ENCODE measurements around the gene FAM193A. TPM values are rescaled to one million over a fixed set of nuclear protein-coding genes. Genes with fewer than 3 reads are reported as not detected.
A peak's percentile ranks its signal among the peaks of the same experiment; 100 is the strongest.
"Not testable (repeated sequence)": the region's sequence is repeated elsewhere in the genome, so short reads cannot be mapped to it uniquely, and the experiment has no call there.

FAM193A gene
- total RNA-seq, 6 experiments from 2014 or later: 8.5 to 12.3 (median 9.7) TPM

DNA sequence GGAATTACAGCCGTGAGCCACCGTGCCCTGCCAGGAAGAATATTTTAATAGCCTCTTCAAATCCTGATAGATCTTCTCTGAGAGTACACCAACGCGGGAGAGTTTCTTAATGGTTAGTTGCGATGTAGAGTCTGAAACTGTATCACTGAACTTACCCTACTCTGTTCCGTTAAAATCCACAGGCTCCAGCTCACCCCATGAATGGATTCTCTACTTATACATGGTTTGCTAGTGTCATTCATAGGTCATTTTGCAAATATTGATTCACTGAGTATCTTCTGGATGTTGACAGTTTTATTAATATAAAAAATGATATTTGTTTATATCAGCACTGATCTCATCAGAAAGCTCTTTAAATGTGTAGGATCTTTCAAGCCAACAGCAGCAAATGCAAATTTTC is 99.9 kb downstream of the FAM193A start:
- Histone ChIP-seq H3K9me3 (no peaks in the 10 kb centered on the region), H3K27me3 (no peaks in the 10 kb centered on the region), H3K4me3 (no peak overlapping the region), H3K4me1 (no peaks in the 10 kb centered on the region), H3K27ac (no peak overlapping the region), H3K36me3 (peaks cover 0 to 69% (median 11%) of the 10 kb centered on the region in 4 donors)
- DNase-seq (no peak), ATAC-seq (no peak)
- intact Hi-C loops (cut with DNase I): no loop called here
- TF ChIP-seq, protein P1, sequence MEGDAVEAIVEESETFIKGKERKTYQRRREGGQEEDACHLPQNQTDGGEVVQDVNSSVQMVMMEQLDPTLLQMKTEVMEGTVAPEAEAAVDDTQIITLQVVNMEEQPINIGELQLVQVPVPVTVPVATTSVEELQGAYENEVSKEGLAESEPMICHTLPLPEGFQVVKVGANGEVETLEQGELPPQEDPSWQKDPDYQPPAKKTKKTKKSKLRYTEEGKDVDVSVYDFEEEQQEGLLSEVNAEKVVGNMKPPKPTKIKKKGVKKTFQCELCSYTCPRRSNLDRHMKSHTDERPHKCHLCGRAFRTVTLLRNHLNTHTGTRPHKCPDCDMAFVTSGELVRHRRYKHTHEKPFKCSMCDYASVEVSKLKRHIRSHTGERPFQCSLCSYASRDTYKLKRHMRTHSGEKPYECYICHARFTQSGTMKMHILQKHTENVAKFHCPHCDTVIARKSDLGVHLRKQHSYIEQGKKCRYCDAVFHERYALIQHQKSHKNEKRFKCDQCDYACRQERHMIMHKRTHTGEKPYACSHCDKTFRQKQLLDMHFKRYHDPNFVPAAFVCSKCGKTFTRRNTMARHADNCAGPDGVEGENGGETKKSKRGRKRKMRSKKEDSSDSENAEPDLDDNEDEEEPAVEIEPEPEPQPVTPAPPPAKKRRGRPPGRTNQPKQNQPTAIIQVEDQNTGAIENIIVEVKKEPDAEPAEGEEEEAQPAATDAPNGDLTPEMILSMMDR (IDR thresholded peaks at IDR 0.05): no peak
- no peak for TF ChIP-seq POLR2A (IDR thresholded peaks at IDR 0.05)
- 96% methylated on average over 6 of the region's 6 CpGs for WGBS (ENCODE audit: insufficient coverage, low coverage, low lambda C conversion rate, missing lambda C conversion rate)

DNA sequence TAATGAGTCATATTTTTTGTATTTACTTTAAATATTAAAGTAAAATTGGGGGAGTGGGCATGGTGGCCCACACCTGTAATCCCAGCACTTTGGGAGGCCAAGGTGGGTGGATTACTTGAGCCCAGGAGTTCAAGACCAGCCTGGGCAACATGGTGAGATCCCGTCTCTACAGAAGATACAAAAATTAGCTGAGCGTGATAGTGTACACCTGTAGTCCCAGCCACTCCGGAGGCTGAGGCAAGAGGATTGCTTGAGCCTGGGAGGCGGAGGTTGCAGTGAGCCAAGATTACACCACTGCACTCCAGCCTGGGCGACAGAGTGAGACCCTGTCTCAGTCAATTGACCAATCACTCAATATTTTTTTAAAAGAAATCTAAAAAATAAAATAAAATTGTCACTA is 100.5 kb downstream of the FAM193A start:
- no CpG with 5 or more reads among the region's 5 CpGs for WGBS (ENCODE audit: insufficient coverage, low coverage, low lambda C conversion rate, missing lambda C conversion rate)
- ATAC-seq; H3K27ac ChIP-seq; H3K4me3 ChIP-seq; H3K27me3 ChIP-seq; H3K9me3 ChIP-seq; intact Hi-C loops (cut with DNase I); H3K4me1 ChIP-seq: not testable (repeated sequence)
- peak in 1 of 3 donors; percentile 12 for DNase-seq
- H3K36me3 ChIP-seq: peaks cover 0 to 65% (median 8%) of the 10 kb centered on the region in 4 donors

DNA sequence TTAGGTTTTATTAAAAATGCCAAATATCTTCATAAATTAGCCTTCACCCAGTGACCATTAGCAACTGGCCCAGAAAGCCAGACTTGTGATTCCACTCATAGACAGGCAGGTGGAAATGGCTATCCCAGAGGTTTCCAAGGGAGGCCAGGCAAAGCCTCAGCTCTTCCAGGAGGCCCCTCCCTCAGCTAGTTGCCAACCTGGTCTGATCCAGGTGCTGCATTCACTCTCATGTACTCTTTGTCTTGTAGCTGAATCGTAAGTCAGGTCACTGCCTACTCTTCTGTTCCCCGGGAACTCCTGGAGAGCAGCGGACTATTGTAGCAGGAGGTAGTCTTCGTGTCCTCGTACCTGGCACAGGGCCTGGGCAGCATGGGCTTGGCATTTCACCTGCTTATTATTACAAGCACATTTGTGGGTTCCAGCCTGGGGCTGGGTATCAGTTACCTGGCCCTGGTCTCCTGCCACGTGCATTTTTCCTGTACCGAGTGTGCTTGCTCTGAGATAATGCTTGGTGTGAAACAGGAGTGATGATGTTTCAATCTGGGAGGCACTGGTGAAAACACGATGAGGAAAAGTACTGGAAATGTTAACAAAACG is 101.6 kb downstream of the FAM193A start:
- H3K4me3 ChIP-seq: no peak overlapping the region
- intact Hi-C loops (cut with DNase I): no loop called here
- no peak for TF ChIP-seq POLR2A (IDR thresholded peaks at IDR 0.05)
- TF ChIP-seq, protein P1 (IDR thresholded peaks at IDR 0.05): no peak
- WGBS (ENCODE audit: insufficient coverage, low coverage, low lambda C conversion rate, missing lambda C conversion rate): 97% methylated on average over 9 of the region's 9 CpGs
- ATAC-seq: no peak
- H3K27ac ChIP-seq: no peak overlapping the region
- H3K9me3 ChIP-seq: no peaks in the 10 kb centered on the region
- DNase-seq: peak in 1 of 3 donors; percentile 19
- no peaks in the 10 kb centered on the region for H3K27me3 ChIP-seq
- H3K4me1 ChIP-seq: no peaks in the 10 kb centered on the region
- H3K36me3 ChIP-seq: peaks cover 0 to 66% (median 7%) of the 10 kb centered on the region in 4 donors

DNA sequence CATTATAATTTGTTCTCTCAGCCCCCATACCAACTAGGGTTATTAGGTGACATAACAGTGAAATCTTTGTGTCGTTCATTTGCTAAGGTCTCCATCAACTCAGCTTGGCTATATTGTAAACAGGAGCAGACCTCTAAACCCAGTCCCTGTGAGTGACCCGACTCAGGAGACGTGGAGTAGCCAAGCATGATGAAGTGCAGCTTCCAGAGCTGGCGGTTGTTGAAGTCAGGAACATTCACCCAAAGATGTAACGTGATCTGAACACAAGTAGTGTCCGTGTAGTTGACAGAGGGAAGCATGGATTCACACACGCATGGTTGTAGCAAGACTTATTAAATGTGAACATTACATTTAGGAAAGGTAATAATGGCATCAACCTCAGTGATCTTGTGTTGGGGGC is 102.3 kb downstream of the FAM193A start:
- no peaks in the 10 kb centered on the region for H3K4me1 ChIP-seq
- peaks cover 0 to 69% (median 7%) of the 10 kb centered on the region in 4 donors for H3K36me3 ChIP-seq
- TF ChIP-seq, protein P1 (IDR thresholded peaks at IDR 0.05): no peak
- no peak for TF ChIP-seq POLR2A (IDR thresholded peaks at IDR 0.05)
- no peak for ATAC-seq
- no peak overlapping the region for H3K27ac ChIP-seq
- DNase-seq: peak in 1 of 3 donors; percentile 12
- WGBS (ENCODE audit: insufficient coverage, low coverage, low lambda C conversion rate, missing lambda C conversion rate): 93% methylated on average over 7 of the region's 7 CpGs
- no peaks in the 10 kb centered on the region for H3K9me3 ChIP-seq
- no peak overlapping the region for H3K4me3 ChIP-seq
- intact Hi-C loops (cut with DNase I): no loop called here
- no peaks in the 10 kb centered on the region for H3K27me3 ChIP-seq

DNA sequence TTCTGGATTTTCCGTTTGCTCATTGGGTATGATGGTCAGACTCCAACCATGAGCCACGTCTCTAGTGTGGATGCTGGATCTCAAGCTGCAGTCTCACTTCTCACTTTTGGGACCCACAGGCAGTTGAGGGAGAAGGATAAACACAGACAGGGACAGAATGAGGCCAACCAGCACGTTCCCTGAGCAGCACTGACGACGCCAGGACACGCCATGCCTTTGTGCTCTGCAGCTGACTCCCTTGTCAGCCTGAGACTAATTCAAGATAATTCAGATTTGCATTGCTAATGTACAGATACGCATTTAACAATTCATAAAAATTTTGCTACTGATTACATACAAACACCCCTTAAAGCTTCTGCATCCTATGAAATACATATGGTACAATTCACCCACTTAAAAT is 106.5 kb downstream of the FAM193A start:
- peaks cover 0 to 66% (median 13%) of the 10 kb centered on the region in 4 donors for H3K36me3 ChIP-seq
- TF ChIP-seq, protein P1 (IDR thresholded peaks at IDR 0.05): no peak
- TF ChIP-seq POLR2A (IDR thresholded peaks at IDR 0.05): no peak
- H3K4me1 ChIP-seq: no peaks in the 10 kb centered on the region
- no peaks in the 10 kb centered on the region for H3K9me3 ChIP-seq
- ATAC-seq: no peak
- no peak overlapping the region for H3K4me3 ChIP-seq
- WGBS (ENCODE audit: insufficient coverage, low coverage, low lambda C conversion rate, missing lambda C conversion rate): 87% methylated on average over 7 of the region's 7 CpGs
- intact Hi-C loops (cut with DNase I): no loop called here
- peak in 1 of 3 donors; percentile 7 for DNase-seq
- no peak overlapping the region for H3K27ac ChIP-seq
- no peaks in the 10 kb centered on the region for H3K27me3 ChIP-seq

Data from right lobe of liver (tissue), 6 donors.